GM18951 (cell line): ENCODE measurements around the gene KNOP1.

ENCODE experiments used
- POLR2A ChIP-seq: IDR thresholded peaks from 4 replicates; pipeline ENCODE4 v1.6.1; 2011; ENCODE audit warnings: mild to moderate bottlenecking; ENCODE audit not compliant: insufficient read length, insufficient read depth; ENCODE audit errors: extremely low read depth
- in situ Hi-C: fragments of 300-500 bp; cut with MboI; formaldehyde crosslinking; loops from one replicate; pipeline ENCODE4 v1.12.0; 2022; ENCODE audit warnings: low sequenced_read_pairs, mixed read lengths, inconsistent platforms; ENCODE audit not compliant: unreplicated experiment

The KNOP1 gene

GRCh38 chr16:19698480-19699465, 19.3 kb downstream of the KNOP1 start:
- in situ Hi-C loops, result no loop called here

GRCh38 chr16:19697756-19698318, 20.2 kb downstream of the KNOP1 start:
- in situ Hi-C loops, result no loop called here
- no peak for TF ChIP-seq POLR2A

More at GRCh38 chr16:19698480-19699465, 19.3 kb downstream of the KNOP1 start:
- no peak for TF ChIP-seq POLR2A

- no peak for TF ChIP-seq POLR2A
- in situ Hi-C loops, result no loop called here
These were observed 21.1 kb downstream of the KNOP1 start for GRCh38 chr16:19696961-19697360.

GRCh38 chr16:19696328-19696727, 21.7 kb downstream of the KNOP1 start:
- in situ Hi-C loops, result no loop called here
- TF ChIP-seq POLR2A, result no peak

GRCh38 chr16:19694989-19695388, 23.0 kb downstream of the KNOP1 start:
- in situ Hi-C loops, result no loop called here
- TF ChIP-seq POLR2A, result no peak

GRCh38 chr16:19691161-19691711, 26.8 kb downstream of the KNOP1 start:
- TF ChIP-seq POLR2A, result no peak
- in situ Hi-C loops, result no loop called here

GRCh38 chr16:19690196-19690595, 27.8 kb downstream of the KNOP1 start:
- TF ChIP-seq POLR2A, result no peak
- in situ Hi-C loops, result no loop called here

- no peak for TF ChIP-seq POLR2A
- in situ Hi-C loops, result no loop called here
These were observed 28.7 kb downstream of the KNOP1 start for GRCh38 chr16:19689342-19689741.

GRCh38 chr16:19688396-19689024, 29.5 kb downstream of the KNOP1 start:
- no peak for TF ChIP-seq POLR2A
- in situ Hi-C loops, result no loop called here

- no peak for TF ChIP-seq POLR2A
- in situ Hi-C loops, result no loop called here
These were observed 30.7 kb downstream of the KNOP1 start for GRCh38 chr16:19687279-19687678.

- TF ChIP-seq POLR2A, result no peak
- in situ Hi-C loops, result no loop called here
These were observed 32.9 kb downstream of the KNOP1 start for GRCh38 chr16:19685176-19685575.

GRCh38 chr16:19683453-19684236, 34.4 kb downstream of the KNOP1 start:
- in situ Hi-C loops, result no loop called here
- no peak for TF ChIP-seq POLR2A
